Measurements from ENCODE around the gene YWHAG. TPM values are rescaled to one million over a fixed set of nuclear protein-coding genes. Genes with fewer than 3 reads are reported as not detected.
"Not testable (repeated sequence)": the region's sequence is repeated elsewhere in the genome, so short reads cannot be mapped to it uniquely, and the experiment has no call there.

Gene YWHAG
- total RNA-seq, 3 donors from 2014 or later: 74.3 to 114 (median 102) TPM

- Histone ChIP-seq H3K36me3 (ENCODE audit: low read depth) (no peaks in the 10 kb centered on the region), H3K4me3 (no peak overlapping the region), H3K9me3 (no peaks in the 10 kb centered on the region), H3K4me1 (ENCODE audit: low read depth) (peaks cover 40% of the 10 kb centered on the region)
- DNase-seq: peak; percentile 88 to 92 (median 90)
- TF ChIP-seq CTCF (IDR thresholded peaks at IDR 0.05): no peak
- ATAC-seq: peak; percentile 88
- intact Hi-C loops (cut with DNase I, micrococcal nuclease): no loop called here
These were observed 61.7 kb downstream of the YWHAG start for GRCh38 chr7:76296743-76297740.

- intact Hi-C loops (cut with DNase I, micrococcal nuclease): no loop called here
- TF ChIP-seq CTCF (IDR thresholded peaks at IDR 0.05): no peak
- ATAC-seq (peak; percentile 76), DNase-seq (peak; percentile 96 to 98 (median 98))
- Histone ChIP-seq H3K9me3 (no peaks in the 10 kb centered on the region), H3K4me1 (ENCODE audit: low read depth) (peaks cover 40% of the 10 kb centered on the region), H3K4me3 (no peak overlapping the region), H3K36me3 (ENCODE audit: low read depth) (no peaks in the 10 kb centered on the region)
These were observed 64.3 kb downstream of the YWHAG start for GRCh38 chr7:76294344-76295024.

- Histone ChIP-seq H3K4me3 (no peak overlapping the region), H3K9me3 (no peaks in the 10 kb centered on the region), H3K4me1 (ENCODE audit: low read depth) (peaks cover 40% of the 10 kb centered on the region), H3K36me3 (ENCODE audit: low read depth) (no peaks in the 10 kb centered on the region)
- TF ChIP-seq CTCF (IDR thresholded peaks at IDR 0.05): no peak
- intact Hi-C loops (cut with DNase I, micrococcal nuclease): no loop called here
- DNase-seq (no peak), ATAC-seq (no peak)
These were observed 65.3 kb downstream of the YWHAG start for GRCh38 chr7:76293407-76293901.

GRCh38 chr7:76292911-76293310 lies 65.9 kb downstream of the YWHAG start:
- H3K9me3 ChIP-seq; H3K4me3 ChIP-seq; ATAC-seq; DNase-seq; H3K36me3 ChIP-seq (ENCODE audit: low read depth); intact Hi-C loops (cut with DNase I, micrococcal nuclease): not testable (repeated sequence)
- H3K4me1 ChIP-seq (ENCODE audit: low read depth): peaks cover 40% of the 10 kb centered on the region

GRCh38 chr7:76292213-76292573 lies 66.6 kb downstream of the YWHAG start:
- TF ChIP-seq CTCF (IDR thresholded peaks at IDR 0.05): no peak
- intact Hi-C loops (cut with DNase I, micrococcal nuclease): no loop called here
- DNase-seq: no peak
- no peak overlapping the region for H3K4me3 ChIP-seq
- no peaks in the 10 kb centered on the region for H3K9me3 ChIP-seq
- peak; percentile 15 for ATAC-seq
- H3K36me3 ChIP-seq (ENCODE audit: low read depth): no peaks in the 10 kb centered on the region
- peaks cover 36% of the 10 kb centered on the region for H3K4me1 ChIP-seq (ENCODE audit: low read depth)
